CD4-positive, alpha-beta T cell treated with Interferon gamma for 1 hour (primary cell): Measurements from ENCODE around the gene TRIM14.
A peak's percentile ranks its signal among the peaks of the same experiment; 100 is the strongest.
"Not testable (repeated sequence)": the region's sequence is repeated elsewhere in the genome, so short reads cannot be mapped to it uniquely, and the experiment has no call there.

ENCODE experiments used
- DNase-seq: peaks from one replicate; pipeline ENCODE4 v3.0.0-alpha.2; 2020

The TRIM14 gene

DNA sequence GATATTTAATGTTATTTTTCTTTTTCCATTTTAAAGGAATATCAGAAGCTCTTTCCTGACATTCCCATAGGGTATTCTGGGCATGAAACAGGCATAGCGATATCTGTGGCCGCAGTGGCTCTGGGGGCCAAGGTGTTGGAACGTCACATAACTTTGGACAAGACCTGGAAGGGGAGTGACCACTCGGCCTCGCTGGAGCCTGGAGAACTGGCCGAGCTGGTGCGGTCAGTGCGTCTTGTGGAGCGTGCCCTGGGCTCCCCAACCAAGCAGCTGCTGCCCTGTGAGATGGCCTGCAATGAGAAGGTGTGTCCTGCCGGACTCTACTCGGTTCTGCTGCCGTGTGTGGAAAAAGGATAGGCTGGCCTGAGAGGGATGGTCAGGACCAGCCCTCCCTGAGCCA, 38.2 kb downstream of the TRIM14 start:
- no peak for DNase-seq

DNA sequence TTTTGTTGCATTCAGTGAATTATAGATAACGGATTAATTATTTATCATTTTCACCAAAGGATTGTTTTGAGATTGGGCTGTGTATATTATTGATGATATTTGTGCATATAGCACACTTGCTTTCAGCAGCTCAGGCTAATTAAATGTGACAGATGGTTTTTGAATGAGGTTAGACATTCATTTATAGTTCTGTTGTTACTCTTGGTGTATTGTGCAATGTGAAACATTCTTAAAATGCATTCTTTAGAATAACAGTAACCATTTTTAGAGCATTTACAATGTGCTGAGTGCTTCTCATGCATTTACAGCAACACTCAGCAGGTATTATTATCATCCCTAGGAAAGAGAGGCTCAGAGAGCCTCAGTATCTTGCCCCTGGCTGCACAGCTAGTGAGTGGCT, 38.7 kb downstream of the TRIM14 start:
- no peak for DNase-seq

DNA sequence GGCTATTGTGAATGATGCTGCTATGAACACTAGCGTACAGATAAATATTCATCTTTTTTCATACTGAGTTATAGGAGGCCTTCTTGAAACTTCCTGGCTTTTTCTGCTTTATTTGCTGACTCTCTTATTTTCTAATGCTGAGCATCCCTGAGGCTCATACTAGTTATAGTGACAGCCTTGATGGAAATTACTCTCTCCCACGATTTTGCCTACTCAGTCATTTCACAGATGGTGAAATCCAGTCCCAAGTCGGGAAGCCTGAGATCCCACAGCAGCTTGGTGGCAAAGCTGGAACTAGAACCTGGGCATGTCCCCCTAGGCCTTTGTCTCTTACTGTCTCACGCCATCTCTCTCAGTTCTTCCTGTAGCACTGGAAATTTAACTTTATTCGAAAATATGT, 40.1 kb downstream of the TRIM14 start:
- DNase-seq, result no peak

DNA sequence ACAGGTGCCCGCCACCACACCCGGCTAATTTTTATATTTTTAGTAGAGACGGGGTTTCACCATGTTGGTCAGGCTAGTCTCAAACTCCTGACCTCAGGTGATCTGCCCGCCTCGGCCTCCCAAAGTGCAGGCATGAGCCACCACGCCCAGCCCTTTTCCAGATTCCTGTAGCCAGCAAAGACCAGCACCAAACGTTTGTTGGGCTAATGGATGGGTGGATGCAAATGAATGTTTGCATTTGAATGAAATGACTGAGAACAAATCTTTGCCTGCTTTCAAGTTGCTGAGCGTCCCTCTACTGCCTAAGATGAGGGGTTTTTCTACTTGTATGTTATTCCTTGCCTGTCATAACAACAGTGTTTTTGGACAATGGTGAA, 42.5 kb downstream of the TRIM14 start:
- not testable (repeated sequence) for DNase-seq

DNA sequence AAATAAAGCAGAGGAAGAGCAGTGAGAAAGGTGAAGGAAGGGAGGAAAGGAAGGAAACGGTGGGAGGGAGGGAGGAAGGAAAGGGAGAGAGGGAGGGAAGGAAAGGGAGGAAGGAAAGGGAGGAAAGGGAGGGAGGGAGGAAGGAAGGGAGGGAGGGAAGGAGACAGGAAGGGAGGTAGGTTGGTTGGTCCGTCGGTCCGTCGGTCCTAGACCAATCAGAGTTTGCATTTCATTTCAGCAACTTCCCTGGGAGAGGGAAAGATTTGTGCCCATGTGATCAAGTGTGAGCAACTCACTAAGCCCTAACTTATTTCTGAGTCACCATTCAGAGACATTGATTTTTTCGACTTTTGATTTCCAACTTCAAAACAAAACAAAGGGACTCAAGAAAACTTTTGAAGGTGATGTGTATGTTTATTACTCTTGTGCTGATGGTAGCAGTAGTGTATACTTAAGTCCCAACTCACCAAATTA, 43.7 kb downstream of the TRIM14 start:
- DNase-seq, result no peak

DNA sequence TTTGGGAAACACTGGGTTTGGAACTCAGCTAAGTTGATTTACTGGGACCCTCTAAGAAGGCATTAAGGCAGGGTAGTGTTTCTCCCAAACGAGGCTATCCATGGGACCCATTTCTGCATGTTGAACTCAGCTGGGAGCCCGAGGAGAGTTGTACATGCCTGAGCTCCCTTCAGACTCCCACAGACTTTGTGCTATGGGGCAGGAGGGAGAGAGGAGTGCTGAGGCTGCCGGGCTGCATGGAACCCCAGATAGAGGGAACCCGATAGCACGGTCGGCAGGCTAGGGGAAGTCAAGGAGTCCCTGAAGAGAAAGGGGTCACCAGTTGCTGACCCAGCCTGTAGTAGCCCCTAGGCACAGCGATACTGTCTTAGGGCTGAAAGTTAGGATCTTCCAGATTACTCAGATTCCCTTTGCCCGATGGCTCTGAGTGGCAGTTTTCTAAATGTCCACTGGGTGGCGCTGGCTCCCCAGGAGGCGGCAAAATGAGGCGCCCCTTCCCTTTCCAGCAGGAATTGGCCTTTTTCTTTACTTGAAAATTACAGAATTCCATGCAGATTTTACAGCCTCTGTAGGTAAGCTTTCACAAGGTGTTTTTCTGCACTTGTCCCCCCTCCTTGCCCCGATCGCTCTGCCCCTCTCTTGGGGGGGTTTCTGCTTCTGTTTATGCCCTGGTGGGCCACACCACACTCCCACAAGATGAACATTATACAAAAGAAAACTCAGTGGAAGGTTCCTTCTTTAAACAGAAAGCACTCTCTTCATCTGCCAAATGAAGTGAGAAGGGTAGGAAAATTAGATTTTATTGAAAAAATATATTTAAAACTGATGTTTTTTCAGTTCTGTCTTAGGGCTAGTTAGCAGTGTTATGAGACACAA, 44.7 kb downstream of the TRIM14 start:
- DNase-seq, result peak; percentile 51

DNA sequence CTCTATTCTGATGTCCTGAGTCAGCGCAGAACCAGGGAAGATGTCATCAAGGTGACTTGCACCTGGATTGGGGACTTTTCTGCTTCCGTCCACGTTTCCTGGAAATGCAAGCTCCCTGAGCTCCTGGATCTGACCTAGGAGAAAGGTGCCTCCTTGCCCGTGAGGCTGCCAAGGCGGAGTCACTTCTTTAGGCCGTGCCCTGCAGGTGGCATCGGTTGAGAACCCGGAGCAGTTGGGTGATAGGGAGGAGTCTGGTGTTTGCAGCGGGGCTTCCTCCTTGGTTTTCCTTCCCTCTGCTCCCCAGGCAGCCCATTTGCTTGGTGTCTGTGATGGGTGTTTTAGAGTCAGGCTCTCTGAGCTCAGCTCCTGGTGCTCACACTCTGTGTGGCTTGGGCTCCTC, 47.3 kb downstream of the TRIM14 start:
- no peak for DNase-seq

DNA sequence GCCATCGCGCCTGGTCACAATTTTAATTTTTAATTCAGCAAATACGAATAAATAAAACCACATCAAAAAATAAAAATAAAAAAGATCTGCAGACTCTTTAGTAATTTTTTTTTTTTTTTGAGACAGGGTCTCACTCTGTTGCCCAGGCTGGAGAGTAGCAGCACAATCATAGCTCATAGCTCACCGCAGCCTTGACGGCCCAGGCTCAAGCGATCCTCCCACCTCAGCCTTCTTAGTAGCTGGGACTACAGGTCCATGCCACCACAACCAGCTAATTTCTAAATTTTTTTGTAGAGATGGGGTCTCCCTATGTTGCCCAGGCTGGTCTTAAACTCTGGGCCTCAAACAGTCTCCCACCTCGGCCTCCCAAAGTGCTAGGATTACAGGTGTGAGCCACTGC, 48.3 kb downstream of the TRIM14 start:
- no peak for DNase-seq

DNA sequence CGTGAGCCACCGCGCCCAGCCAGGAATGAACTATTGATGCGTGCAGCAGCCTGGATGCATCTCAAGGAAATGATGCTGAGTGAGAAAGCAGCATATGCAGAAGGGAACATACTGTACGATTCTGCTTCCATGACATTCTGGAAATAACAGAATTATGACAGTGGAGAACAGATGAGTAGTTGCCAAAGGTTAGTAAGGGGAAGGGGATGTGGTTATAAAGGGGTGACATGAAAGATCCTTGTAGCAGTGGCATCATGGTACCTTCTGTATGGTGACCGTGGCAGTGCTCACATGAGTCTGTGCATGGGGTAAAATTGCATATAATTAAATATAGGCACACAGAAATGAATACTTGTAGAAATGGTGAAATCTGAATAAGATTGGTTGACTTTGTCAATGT, 49.5 kb downstream of the TRIM14 start:
- no peak for DNase-seq

DNA sequence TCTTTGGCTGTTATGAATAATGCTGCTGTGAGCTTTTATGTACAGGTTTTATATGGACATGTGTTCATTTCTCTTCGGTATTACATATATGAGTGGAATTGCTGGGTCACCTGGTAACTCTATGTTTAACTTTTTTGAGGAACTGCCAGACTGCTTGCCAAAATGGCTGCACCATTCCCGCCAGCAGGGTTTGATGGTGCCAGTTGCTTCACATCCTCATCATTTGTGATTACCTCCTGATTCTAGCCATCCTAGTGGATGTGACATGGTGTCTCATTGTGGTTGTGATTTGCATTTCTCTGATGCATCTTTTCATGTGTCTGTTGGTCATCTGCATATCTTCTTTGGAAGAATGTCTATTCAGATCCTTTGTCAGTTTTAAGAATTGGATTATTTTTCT, 51.8 kb downstream of the TRIM14 start:
- DNase-seq, result no peak

DNA sequence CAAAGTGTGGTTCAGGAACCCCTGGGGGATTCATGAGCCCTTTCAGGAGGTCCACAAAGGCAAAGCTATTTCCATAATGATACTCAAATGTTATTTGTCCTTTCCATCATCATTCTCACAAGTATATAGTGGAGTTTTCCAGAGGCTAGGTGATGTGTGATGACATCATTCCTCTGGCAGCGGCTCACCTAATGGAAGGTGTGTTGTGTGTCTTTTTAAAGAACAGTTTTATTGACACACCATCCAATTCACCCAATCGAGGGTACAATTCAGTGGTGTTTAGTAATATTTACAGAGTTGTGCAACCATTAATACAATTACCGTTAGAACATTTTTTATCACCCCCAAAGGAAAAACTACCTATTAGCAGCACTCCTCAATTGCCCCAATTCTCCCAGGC, 52.8 kb downstream of the TRIM14 start:
- no peak for DNase-seq

DNA sequence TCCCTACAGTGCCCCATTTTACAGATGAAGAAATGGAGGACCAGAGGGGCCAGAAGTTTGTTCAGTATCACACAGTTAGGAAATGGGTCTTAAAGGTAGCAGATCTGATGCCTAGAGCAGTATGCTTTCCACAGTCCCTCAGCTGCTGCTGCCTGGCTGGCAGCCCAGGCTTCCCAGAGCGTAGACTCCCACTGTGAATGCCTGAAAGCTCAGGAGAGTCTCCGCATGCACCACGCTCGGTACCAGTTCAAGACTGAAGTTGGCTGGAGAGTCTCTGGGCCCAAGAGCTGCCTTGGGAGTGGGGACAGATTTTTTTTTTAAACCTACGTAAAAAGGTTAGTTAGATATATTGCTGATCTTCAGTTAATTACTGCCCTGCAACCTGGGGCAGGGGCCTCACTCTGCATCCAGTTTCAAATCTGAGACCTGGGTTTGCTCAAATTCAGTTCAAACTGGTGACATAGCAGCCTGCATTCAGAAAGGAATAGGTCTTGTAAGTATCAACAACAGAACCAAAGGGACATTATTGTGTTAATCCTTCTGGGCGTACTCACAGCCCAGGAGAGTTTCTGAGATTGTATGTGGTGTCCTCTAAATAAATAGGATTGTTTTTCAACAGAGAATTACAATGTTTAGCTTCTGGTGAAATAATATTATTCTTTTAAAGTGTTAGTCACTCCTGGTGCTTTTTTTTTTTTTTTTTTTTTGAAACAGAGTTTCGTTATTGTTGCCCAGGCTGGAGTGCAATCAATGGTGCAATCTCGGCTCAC, 54.2 kb downstream of the TRIM14 start:
- DNase-seq, result no peak

DNA sequence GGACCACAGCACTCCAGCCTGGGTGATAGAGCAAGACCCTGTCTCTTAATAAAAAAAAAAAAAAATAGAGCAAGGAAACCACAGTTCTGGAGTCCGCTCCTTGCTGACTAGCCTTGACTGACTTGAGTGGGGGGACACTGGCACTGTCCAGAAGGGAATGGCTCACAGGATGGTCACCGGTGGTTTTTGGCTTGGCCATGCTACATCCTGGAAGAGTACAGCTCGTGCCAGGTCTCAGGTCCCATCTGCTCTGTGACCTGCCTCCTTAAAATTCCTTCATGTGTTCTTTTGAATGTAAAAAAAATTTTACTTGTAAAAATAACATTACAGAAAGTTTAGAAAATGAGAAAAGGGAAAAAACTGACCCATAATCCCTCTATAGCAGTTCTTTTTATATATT, 56.9 kb downstream of the TRIM14 start:
- no peak for DNase-seq

DNA sequence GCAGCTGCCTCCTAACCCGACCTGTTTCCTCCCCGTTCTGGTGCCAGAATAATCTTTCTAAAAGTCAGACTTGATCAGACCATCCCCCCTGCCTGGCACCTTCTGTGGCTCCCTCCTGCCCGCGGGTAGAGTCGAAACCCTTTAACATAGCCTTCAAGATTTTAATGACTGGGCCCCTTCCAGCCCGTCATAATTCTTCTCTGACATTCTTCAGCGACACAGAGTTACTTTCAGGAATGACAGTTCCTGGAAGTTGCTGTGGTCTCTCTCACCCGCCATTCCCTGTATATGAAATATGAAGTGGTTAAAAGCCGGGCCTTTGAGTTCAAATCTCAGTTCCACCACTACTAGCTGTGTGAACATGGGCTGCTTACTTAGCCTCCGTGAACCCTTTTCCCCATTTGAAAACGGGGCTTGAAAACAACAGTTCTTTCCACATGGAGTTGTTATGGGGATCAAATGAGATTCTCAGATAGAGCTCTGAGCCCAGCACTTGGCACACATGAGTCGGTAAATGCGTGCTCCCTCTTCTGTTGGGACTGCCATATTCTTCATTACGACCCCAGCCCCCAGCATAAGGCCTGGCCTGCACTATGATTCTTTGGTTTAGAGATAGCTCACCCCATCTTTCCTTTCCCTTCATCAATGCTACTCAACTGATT, 61.8 kb downstream of the TRIM14 start:
- no peak for DNase-seq

DNA sequence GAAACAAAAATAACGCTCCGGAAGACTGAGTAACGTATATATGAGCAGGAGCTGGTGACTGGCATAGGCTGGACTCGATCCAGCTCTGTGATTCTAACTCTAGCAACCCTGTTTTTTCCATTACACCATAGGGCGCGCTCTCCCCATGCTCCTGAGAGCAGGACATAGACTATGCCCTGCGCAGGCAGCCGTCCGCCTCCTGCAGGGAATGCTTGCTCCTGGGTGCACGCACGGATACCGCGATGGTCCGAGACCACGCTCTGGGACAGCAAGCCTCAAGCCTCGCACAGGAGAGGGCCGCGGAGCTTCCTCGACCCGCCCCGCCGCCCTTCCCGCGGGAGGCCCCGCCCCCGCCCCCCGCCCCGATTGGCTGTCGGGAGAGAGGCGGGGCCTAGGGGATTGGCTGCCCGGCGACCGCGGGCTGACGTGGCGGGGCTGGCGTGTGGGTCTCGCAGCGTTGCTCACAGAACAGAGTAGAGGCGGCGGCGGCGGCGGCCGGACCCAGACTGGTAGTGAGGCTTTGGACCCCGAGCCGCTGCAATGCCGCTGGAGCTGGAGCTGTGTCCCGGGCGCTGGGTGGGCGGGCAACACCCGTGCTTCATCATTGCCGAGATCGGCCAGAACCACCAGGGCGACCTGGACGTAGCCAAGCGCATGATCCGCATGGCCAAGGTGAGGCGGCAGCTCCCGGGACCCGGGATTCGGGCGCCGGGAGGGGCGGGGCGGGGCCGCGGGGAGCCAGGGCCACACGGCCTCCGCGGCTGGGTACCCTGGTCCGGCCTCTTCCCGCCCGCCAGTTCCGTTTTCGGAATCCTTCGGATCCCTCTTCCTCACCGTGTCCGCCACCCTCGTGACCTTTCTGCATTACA, 62.5 kb downstream of the TRIM14 start, which contains the start of gene NANS:
Gene NANS (plus strand): TSS at position 464 of the 869 bp plus-strand sequence. CDS start 77 bp downstream, at position 541.
- peak; percentile 91 for DNase-seq

DNA sequence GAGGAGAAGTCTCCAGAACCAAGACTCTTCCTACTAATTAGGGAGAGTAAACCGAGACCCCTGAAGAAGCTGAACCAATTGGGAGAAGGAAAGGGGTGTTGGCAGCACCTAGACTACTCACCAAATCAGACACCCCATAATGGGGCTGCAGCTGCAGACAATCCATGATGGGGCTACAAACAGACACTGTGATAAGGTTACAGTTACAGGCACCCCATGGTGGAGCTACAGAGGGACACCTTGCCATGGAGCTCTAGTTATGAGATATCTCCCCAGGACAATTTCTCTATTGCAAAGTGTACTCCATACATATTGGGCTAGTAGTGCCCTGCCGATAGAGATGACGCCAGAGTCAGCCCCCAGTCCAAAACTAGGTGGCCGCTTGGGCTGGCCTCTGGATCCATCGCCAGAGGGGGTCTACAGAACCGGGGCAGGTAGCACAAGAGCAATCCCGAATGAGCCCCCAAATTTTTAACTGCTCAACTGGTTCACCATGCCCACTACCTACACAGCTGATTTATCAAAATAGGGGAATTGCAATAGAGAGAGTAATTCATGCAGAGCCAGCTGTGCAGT, 64.6 kb downstream of the TRIM14 start:
- no peak for DNase-seq

DNA sequence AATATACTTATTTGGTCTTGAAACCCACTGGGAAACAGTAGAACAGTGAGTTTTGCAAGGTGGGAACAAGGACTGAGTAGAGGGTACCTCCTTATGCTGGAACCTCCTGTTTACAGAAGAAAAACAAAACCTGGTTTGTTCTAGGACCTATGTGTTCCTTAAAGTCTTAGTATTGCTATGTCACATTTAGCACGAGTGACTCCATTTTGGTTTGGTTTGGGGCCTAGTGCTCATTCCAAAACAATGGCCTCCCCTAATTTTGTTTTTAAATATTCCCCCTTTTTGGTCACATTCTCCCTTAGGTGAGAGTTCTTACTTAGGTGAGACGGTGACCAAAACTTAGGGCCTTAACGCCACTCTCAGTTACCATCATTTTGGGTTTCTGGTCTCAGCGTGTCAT, 68.7 kb downstream of the TRIM14 start:
- DNase-seq, result no peak

DNA sequence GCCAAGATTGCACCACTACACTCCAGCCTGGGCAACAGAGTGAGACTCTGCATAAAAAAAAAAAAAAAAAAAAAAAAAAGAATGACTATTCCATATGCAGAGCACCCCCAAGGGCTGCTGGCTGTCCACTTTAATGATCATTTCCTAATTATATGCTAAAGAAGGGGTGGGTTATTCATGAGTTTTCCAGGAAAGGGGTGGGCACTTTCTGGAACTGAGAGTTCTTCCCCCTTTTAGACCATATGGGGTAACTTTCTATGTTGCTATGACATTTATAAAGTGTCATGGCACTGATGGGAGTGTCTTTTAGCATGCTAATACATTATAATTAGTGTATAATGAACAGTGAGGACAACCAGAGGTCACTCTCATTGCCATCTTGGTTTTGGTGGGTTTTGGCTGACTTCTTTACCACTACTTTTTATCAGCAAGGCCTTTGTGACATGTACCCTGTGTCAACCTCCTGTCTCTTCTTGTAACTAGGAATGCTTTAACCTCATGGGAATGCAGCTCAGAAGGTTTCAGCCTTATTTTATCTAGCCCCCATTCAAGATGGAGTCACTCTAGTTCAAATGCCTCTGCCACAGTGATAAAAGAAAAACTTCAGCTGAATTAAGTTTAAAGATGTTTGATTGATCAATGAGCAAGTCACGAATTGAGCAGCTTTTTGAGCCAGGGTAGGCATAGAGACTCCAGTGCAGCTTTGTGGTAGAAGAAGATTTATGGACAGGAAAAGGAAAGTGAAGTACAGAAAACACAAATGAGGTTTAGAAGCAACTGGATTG, 69.5 kb downstream of the TRIM14 start:
- no peak for DNase-seq

DNA sequence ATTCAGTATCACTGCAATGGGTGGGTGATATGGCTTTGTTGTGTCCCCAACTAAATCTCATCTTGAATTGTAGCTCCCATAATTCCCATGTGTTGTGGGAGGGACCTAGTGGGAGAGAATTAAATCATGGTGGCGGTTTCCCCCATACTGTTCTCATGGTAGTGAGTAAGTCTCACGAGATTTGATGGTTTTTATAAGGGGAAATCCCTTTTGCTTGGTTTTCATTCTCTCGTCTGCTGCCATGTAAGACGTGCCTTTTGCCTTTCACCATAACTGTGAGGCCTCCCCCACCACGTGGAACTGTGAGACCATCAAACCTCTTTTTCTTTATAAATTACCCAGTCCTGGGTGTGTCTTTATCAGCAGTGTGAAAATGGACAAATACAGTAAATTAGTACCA, 72.0 kb downstream of the TRIM14 start:
- DNase-seq, result no peak

DNA sequence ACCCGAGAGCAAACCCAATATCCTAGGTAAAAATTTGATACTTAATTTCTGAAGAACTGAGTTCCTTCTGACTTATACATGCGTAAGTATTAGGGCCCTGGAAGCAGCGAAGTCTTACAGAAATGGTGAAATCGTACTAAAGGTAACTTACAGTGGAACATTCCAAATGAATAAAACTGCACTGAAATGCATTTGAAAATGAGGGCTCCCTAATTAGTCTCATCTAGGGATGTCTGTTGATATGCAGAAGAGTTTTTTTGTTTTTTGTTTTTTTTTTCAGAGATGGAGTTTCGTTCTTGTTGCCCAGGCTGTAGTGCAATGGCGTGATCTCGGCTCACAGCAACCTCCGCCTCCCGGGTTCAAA, 72.9 kb downstream of the TRIM14 start:
- DNase-seq, result no peak
